Medulla oblongata (tissue), 1 donor: Measurements from ENCODE around the gene ERCC2.
"Not testable (repeated sequence)": the region's sequence is repeated elsewhere in the genome, so short reads cannot be mapped to it uniquely, and the experiment has no call there.

Experiments
- DNase-seq: peaks from one replicate; pipeline ENCODE4 v3.0.0-alpha.2; 2015; ENCODE audit errors: extremely low spot score

ERCC2 gene

DNA sequence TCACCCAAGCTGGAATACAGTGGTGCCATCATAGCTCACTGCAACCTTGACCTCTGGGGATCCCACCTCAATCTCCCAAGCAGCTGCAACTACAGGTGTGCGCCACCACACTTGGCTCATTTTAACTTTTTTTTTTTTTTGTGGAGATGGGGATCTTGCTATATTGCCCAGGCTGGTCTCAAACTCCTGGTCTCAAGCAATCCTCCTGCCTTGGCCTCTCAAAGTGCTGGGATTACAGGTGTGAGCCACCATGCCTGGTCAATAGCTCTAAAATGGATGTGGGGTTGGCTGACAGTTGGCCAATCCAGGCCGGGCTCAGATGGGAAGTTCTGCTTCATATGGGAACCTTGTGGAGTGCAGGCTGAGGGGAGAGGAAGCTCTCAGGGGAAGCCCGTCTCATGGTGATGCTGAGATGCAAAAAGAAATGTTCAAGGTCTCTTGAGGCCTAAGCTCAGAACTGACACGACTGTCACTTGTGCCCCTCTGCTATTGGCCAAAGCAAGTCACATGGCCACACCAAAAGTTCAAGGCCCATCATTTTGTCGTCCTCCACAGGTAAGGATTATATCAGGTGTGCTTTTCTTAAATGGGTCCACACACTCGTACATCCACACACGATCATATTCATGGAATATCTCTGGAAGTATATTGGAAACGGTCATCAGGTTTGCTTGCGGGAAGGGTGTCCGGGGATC, 36.6 kb downstream of the ERCC2 start:
- DNase-seq, result no peak

DNA sequence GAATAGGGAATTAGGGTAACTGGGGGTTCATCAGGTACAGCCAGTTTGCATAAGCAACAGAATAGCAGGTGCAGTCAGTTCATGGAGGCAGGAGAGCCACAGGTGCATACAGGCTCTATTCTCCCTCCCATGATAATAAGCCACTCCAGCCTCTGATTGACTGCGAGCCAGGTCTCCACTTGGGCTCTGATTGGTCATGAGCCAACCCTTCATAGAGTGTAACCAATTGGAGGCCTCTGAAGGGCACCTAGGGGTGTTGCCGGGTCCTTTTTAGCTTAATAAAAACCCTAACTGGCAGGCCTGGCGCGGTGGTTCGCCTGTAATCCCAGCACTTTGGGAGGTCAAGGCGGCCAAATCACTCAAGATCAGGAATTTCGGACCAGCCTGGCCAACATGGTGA, 39.0 kb downstream of the ERCC2 start:
- DNase-seq, result no peak

DNA sequence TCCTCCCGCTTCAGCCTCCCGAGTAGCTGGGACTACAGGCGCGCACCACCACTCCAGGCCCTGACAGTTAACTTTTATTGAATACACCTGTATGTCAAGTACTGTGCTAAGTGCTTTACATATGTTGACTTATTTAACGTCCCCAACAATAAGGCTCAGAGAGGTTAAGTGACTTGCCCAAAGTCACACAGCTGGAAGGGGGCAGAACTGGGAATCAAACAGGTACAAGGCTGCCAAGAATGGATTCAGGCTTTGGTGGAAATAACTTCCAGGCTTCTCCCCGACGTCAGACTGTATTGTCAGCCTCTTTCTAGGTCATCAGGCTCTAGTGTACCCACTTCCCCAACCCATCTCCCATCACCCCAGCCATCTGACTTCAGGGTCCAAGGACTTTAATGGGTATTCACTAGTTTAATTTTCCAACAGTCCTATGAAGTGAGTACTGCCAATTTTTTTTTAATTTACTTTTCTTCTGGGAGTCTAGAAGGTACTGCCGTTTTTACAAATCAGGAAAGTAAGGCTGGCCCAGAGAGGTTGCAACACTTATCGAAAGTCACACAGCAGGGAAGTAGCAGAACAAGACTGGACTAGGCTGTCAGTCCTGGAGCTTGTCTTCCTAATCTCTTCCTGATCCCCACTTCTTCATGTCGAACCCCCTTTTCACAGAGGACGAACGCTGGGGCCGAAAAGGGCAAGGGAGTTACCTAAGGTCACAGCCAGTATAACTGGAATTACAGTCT, 42.8 kb downstream of the ERCC2 start:
- no peak for DNase-seq

DNA sequence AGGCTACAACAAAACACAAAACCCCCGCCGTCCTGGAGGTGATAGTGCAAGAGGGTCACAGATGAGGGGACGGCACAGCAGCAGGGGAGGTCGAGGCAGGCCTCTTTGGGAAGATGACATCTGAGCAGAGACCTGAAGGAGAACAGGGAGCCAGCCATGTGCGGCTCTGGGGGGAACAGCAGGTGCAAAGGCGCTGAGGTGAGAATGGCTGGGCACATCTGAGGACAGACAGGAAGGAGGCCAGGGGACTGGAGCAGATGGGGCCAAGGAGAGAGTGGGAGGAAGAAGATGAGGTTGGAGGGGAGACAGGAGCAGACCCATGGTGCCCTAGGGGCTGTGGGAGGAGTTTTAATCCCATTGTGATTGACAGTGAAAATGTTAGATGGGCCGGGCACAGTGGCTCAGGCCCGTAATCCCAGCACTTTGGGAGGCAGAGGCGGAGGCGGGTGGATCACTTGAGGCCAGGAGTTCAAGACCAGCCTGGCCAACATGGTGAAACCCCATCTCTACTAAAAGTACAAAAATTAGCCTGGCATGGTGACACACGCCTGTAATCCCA, 45.9 kb downstream of the ERCC2 start:
- DNase-seq, result no peak

DNA sequence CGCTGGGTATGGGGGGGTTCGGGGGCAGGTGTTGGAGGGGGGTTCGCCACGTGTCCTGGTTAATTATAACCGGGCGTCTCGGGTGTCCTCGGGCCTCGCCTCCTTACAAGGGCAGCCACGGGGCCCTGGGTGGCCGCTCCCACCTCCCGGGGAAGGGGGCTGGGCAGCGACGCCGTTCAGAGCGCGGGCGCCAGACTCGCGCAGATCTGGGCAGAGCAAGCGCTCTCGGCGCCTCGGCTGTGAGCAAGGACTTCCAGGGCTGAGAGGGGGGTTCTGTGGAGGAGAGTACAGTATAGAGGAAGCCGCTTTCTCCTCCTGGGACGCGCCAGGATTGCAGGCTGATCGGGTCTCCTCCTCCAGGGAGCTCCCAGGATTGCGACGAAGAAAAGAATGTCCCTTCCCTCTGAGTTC, 46.7 kb downstream of the ERCC2 start:
- DNase-seq, result no peak

DNA sequence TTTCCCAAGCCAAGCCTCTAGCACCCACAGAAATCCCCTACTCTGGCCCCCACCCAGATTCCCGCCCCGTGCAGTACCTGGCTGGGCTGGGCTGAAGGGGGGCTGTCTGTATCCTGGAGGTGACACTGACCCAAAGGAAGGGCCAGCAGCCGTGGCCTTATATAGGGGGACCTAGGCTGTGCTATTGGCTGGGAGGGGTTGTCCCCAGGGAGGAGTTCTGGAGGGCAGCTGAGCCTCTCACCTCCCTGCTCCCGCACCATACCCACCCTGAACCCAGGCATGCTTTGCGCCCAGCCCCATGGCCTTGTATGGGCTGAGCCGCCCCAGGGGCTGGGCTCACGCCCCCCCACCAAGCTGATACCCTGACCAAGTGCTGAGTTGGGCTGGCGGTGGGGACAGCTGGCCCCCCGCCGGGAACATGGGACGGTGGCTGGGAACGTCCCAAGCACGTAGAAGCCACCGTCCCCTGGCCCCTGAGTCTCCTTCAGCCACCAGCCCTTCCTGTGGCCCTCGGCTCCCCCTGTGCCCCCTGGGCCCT, 47.6 kb downstream of the ERCC2 start, which contains the start of gene CKM:
Gene CKM, minus strand, starts transcription at position 132 of the 538 bp plus-strand sequence. CDS start 3,162 bp downstream, outside the sequence.
- DNase-seq, result no peak

DNA sequence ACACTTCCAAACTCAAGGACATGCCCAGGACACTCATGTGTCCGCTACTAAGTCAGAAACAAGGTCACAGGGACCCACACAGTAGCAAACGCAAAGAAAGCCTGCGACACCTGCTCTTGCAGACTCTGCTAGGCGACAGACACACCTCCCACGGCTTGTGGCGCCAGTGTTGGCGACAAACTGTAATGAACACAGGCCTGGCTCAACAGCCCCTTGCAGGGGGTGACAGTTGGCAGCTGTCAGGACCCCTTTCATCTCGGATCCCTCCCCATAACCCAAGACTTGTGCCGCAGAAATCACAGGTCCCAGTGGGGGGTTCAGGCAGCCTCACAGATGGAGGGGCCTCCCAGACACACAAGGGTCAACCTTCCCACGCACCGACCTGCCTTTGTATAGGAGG, 48.1 kb downstream of the ERCC2 start:
- no peak for DNase-seq

DNA sequence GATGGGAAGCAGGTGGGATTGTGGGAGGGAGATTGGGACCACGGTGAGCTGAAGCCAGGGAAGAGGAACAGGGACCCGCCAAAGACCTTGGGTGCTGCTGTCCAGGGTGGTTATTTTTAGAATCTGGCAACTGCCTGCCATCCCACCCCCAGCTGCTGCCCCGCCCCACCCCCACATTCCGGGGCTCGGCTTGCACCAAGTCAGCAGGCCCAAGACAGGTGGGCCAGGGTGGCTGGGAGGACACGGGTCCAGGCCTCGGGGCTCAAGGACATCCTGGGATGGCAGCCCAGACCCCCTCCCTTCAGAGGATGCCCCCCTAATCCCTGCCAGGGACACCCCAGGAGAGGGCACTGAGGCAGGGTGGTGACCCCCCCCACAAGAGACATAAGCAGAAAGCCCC, 48.5 kb downstream of the ERCC2 start:
- DNase-seq, result no peak

DNA sequence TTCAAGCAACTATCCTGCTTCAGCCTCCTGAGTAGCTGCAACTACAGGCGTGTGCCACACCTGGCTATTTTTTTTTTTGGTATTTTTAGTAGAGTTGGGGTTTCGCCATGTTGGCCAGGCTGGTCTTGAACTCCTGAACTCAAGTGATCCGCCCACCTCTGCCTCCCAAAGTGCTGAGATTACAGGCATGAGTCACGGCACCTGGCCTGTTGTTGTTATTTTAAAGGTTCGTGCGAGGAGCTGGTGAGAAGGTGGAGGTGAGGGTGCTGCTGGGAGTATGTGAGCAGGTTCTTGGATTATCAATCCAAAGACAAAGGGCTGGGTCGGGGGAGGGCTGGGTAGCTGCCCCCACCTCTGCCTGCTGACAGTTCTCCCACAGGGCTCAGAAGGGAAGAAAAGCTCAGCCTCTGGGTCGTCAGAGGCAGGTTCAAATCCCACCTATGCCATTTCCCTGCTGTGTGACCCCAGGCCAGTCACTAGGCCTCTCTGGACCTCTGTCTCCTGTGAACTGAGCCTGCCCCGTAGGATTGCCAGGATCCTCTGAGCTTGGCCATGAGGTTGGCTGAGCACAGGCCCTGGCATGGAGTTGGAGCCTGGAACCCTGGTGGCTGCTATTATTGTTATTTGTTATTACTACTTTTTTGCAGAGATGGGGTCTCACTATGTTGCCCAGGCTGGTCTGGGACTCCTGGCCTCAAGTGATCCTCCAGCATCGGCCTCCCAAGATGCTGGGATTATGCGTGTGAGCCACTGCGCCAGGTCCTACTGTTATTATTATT, 49.2 kb downstream of the ERCC2 start:
- DNase-seq, result no peak

DNA sequence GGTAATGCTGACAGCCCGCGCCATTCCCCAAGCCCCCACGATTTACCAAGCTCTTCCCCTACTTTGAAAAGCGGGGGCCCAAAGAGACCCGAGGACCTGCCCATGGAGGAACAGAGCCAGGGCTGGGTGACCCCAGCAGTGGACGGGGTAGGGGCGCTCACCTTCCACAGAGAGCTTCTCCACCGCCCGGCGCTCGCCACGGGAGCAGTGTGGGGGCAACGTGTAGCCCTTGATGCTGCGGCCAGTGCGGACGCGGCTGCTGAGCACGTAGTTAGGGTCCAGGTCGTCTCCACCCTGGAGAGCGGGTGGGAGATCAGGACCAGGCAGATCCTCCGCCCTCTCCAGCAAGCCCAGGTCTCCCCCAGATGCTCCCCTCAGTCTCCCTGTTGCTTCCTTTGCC, 55.1 kb downstream of the ERCC2 start:
- DNase-seq, result no peak

DNA sequence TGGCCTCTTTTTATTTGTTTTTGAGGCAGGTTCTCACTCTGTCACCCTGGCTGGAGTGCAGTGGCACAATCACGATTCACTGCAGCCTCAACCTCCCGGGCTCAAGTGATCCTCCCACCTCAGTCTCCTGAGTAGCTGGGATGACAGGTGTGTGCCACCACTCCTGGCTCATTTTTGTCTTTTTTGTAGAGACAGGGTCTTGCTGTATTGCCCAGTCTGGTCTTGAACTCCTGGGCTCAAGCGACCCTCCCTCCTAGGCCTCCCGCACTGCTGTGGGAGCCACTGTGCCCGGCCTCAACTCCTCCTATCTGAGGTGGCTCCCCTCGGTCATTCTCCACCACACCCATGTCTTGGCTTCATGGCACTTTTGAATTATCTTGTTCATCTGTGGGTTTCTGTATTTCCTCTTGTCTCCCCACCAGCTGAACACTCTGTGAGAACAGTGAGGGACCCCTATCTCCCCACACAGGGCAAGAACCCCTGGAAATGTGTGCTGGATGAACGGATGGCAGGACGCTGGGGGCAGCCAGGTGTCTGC, 55.6 kb downstream of the ERCC2 start:
- no peak for DNase-seq

DNA sequence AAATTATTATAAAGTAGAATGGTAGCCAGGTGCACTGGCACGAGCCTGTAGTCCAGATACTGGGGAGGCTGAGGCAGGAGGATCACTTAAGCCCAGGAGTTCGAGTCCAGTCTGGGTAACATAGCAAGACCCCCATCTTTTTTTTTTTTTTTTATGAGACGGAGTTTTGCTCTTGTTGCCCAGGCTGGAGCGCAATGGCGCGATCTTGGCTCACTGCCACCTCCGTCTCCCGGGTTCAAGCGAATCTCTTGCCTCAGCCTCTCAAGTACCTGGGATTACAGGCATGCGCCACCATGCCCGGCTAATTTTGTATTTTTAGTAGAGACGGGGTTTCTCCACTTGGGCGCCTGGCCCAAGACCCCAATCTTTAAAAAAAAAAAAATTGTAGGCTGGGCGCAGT, 58.1 kb downstream of the ERCC2 start:
- not testable (repeated sequence) for DNase-seq

DNA sequence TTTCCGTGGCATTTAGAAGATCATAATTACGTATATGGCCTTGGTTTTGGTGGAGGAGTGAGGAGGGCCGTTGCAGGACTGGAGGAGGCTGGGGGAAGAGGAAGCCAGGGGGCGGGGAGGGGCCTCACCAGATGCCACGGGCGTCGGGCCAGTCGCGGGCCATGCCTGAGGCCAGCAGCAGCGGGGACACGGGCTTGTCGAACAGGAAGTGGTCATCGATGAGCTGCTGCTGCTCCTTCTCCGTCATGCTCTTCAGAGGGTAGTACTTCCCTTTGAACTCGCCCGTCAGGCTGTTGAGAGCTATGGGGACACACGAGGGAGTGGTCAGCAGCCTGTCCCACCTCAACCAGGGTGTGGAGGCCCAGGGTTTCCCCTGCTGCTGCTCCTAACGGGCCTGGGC, 58.8 kb downstream of the ERCC2 start:
- DNase-seq, result no peak

DNA sequence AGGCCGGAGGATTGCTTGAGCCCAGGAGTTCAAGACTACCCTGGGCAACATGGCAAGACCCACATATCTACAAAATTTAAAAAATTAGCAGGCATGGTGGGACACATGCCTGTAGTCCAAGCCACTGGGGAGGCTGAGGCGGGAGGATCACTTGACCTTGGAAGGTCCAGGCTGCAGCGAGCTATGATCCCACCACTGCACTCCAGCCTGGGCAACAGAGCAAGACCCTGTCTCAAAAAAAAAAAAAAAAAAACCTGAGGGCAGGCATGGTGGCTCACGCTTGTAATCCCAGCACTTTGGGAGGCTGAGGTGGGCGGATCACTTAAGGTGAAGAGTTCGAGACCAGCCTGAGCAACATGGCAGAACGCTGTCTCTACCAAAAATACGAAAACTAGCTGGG, 61.1 kb downstream of the ERCC2 start:
- DNase-seq, result not testable (repeated sequence)

DNA sequence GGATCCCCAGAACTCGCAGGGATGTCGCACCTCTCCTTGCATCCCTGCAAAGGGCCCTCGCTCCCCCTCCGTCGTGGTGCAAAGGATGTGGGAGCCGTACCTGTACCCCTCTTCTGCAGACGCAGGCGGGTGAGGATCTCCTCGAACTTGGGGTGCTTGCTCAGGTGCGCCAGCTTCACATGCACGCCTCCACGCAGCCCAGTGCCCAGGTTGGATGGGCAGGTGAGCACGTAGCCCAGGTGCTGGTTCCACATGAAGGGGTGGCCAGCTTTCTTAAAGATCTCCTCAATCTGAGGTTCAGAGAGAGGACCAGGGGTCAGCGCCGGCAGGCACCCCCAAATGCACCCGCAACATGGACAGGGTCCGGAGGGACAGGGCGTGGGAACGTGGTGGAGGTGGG, 63.0 kb downstream of the ERCC2 start:
- no peak for DNase-seq

DNA sequence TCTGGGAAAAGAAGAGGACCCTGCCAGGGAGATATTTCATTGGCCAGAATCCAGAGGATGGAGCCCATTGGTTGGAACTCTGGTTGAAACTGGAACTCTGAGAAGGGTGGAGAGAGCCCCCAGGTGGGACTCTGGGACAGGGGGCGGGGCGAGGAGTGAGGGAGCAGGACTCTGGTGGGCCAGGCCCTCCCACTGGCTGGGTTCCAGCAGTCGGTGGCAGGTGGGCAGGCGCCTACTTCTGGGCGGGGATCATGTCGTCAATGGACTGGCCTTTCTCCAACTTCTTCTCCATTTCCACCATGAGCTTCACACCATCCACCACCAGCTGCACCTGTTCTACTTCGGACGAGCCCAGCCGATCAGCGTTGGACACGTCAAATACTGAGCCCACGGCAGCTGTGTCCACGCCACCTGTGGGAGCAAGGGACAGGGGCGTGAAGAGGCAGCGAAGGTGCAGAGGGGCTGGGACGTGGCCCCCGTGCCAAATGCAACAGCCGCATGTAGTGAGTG, 63.8 kb downstream of the ERCC2 start:
- DNase-seq, result no peak

DNA sequence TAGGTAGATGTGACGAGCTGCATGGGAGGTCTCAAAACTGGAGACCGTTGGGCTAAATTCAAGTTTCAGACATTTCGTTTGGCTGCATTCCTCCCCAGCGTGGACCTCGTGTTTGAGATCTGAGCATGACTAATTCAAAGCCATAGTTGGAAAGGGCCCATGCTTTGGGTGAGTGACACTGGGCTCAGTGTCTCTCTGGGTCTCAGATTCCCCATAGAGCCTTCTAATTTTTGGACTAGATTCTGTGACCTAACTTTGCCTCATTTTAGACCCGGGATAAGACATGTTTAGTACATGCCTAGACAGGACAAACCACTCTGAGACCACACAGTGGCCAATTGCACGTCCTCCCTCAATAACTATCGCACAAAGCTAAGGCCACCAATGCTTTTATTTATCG, 64.3 kb downstream of the ERCC2 start:
- DNase-seq, result no peak

DNA sequence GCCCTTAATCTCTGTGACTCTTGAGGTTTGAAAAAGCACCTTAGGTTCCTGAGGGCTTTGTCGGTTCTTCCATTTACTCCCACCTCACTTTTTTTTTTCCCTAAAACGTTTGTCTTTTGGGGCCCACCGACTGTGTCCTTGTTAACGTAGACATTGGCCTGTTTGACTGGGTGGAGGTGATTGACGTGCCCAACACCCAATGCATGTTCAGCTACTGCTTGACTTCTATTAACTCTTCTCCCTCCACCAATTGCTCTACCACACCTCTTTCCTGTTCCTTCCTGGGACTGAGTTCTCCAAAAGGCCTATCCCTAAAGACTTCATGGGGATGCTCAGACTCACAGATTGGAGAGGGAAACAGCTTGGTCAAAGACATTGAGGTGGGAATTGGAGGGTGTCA, 65.0 kb downstream of the ERCC2 start:
- DNase-seq, result no peak

DNA sequence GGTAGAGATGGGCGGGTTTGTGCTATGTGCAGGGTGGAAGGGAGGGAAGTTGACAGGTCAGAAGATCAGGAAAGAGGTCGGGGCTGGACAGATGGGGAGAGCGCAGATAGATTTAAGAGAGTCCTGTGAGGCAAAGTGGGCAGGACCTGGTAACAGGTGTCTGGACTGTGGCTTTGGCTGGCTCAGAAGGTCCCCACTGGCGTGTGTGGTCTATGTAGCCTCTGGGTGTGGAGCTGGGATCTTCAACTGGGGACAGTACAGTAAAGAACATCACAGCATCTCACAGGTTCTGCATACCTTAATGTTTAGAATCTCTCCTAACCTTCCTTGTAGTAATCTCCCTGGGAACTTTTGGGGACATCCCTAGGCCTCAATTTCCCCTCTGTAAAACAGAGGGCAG, 65.4 kb downstream of the ERCC2 start:
- DNase-seq, result no peak

DNA sequence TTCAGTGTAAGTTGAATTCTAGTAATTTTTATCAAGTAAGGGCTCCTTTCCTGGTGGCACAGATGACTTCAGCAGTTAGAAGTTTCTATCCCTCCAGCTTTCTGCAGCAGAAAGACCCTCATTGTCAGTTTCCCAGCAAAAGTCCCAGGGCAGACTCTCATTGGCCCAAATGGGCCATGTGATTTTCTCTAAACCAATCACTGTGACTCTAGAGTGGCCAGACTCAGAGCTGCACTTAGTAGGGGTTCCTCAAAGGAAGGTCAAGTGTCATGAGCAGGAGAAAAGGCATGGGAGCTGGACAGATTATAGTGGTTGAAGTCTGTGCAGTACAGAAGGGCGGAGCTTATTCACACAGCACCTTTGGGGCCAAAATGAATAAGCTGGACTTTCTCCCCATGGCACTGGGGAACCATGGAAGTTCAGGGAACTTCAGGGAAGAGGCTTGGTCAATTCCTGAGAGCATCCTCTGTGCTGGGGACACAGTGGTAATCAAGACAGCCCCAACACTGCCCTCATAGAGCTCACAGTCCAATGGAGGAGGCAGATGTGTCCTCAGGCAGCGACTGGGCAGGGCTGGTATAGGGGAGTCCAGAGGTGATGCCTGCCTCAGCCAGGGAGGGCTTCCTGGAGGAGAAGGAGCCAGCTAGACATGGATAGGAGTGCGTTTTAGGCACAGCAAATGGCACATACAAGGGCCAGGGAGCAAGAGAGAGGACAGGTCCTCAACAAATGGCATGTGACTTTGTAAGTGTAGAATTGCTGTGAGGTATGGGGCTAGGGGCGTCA, 66.0 kb downstream of the ERCC2 start:
- no peak for DNase-seq
